Renal cortical epithelial cell (primary cell): ENCODE measurements around the gene CLEC16A. TPM values are rescaled to one million over a fixed set of nuclear protein-coding genes. Genes with fewer than 3 reads are reported as not detected.
"Not testable (repeated sequence)": the region's sequence is repeated elsewhere in the genome, so short reads cannot be mapped to it uniquely, and the experiment has no call there.

ENCODE experiments used
- DNase-seq: peaks from one replicate; pipeline ENCODE4 v3.0.0-alpha.2; 2011; ENCODE audit warnings: low read depth
- total RNA-seq: library from RNA; depleted of rRNA; stranded (reverse); fragments of >200 nt; gene quantifications from 2 replicates; pipeline ENCODE4 v1.2.3, GENCODE V29; 2014

The CLEC16A gene
- total RNA-seq, 1 donor from 2014 or later = 48.3 TPM

DNA sequence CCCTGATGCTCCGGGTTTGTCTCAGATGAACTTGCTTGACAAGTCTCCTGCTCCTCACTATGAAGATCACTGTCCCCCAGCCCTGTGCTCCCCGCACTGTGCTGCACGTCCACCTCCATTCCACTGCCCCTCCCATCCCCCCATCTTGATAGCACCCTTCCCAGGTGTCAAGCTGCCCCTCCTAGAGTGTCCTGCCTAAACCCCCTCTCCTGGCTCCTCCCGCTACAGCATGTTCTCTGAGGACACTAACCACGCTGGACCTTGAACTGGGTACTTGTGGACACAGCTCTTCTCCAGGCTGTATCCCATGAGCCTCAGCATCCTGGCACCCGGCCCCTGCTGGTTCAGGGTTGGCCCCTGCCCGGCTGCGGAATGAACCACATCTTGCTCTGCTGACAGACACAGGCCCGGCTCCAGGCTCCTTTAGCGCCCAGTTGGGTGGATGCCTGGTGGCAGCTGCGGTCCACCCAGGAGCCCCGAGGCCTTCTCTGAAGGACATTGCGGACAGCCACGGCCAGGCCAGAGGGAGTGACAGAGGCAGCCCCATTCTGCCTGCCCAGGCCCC is 20.6 kb upstream of the CLEC16A start:
- DNase-seq = peak; percentile 37

DNA sequence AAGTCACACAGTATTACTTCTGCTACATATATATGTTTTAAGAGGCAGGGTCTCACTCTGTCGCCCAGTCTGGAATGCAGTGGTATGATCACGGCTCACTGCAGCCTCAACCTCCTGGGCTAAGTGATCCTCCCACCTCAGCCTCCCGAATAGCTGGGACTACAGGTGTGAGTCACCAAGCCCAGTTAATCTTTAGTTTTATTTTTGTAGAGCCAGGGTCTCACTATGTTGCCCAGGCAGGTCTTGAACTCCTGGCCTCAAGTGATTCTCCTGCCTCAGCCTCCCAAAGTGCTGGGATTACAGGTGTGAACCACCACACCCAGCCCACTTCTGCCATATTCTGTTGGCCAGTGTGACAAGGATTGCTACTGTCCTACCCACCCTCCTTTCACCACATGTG is 19.1 kb upstream of the CLEC16A start:
- DNase-seq = not testable (repeated sequence)

DNA sequence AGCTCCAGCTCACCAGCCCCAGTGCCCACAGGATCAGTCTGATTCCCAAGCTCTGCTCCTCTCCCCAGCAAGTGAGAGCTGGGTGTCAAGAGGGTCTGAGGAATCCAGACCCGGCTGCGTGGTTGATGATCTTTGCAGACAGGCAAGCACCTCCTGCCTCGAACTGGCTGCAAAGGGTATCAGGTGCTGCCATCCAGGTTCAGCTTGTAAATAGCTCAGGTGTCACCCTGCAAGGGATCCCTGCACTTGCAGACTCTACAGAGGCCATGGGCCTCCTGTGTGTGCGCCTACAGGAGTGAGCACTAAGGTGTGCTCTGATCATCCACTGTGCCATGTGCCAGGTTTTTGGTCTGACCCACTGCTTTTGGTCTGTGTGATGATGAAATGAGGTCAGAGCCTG is 18.3 kb upstream of the CLEC16A start:
- DNase-seq = no peak

DNA sequence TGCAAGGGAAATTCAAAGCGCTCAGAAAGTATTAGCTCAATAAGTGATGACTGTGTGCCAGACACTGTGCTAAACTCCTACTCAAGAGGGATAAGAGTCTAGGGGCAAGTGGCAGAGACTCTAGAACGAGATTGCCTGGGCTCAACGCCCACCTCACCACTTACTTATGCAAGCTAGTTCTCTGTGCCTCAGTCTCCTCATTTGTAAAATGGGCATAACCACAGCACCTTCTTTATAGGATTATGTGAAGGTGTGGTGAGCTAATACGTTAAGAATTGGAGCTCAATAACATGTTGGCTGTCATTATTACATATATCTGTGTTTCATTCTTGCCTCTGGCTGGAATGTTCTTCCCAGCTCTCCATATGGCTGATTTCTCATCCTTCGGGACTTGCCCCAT is 17.5 kb upstream of the CLEC16A start:
- DNase-seq = no peak

DNA sequence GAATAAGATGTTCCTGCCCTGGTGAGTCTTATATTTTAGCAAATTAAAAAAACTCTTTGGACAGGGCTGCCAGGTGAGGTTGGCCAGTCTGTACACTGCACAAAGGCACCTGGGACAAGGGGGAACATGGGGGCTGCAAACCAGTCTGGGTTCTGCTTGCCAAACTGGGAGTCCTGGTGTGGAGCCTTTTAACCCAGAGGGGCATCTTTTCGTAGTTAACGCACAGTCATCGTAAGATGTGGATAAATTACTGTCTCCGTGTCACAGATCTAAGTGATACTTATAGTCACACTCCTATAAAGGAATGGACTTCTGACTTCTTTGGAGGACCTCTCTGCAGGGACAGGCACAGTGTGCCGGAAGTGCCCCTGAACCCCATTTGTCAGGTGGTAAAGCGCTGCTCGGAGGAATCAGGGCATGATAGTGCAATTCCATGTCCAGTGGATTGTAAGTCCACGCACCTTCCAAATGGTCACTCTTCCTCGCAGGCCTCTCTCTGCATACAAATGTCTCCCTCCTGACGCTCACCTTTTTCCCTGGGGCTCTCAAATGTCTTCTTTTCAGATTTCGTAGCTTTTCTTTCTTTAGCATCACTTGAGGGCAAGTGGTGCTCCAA is 16.8 kb upstream of the CLEC16A start:
- DNase-seq = no peak

DNA sequence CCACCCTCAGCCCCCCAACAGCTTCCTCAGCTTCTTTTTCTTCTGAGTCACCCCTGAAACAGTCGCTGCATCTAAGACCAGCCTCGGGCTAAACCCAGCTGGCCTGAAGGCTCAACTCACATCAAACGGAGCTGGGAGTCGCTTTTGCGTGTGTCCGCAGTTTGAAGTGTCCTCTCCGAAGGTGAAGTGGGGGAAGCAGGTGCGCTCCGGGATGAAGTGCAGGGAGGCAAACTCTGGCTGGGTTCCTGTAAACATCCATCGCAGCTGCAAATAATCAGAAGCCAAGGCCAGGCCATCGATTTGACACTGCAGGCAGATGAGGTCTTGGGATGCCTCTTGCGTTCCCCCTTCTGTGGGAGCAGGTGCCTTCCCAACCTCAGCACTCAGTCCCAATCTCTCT is 15.3 kb upstream of the CLEC16A start:
- not testable (repeated sequence) for DNase-seq

DNA sequence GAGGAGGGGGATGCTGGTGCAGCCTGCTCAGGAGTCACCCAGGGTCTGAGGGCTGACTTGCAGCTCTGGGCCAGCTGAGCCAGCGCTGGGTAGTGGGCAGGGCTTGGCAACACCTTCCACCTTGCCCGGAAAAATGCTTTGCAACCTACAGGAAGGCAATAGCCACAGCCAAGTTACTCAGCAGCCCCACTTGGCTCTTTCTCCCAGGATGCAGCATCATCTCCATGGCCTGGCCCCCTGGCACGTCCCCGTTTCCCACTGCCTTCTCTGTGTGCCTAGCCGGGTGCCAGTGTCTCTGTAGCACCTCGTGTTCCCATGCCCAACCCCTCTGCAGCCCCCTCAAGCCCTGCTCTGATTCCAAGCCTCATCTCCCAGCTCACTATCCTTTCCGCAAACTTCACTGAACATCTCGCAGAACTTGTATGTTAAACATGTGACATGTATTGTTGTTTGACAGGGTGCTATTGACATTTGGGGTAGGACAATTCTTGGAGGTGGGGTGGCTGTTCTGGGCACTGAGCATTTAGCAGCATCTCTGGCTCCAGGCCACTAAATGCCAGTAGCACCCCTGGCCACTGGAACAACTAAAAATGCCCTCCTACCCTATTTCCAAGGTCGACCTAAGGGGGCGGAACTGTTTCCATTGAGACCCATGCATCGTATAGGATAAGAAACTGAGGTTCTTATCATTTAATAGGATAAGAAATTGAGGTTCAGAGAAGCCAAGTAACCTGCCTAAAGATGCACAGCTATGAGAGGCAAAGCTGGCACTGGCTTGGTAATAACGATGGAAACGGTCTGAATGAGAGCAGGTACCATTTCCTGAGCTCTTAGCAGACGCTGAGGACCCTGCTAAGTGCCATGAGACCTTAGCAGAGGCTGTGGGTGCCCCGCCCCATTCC is 14.3 kb upstream of the CLEC16A start:
- DNase-seq = no peak

DNA sequence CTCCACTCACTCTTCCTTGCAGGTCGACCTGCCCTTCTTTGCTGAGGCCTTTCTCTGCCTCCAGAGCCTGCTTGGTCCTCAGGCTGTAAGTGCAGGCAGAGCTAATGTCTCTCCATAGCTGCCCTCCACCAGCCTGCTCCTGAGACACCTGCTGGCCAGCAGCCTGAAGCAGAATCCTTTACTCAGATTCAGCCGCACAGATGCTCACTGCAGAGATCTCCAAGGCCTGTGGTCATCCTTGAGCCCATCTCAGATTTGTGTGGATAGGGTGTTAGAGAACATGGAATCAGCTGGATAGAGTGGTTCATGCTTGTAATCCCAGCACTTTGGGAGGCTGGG is 13.6 kb upstream of the CLEC16A start:
- no peak for DNase-seq

DNA sequence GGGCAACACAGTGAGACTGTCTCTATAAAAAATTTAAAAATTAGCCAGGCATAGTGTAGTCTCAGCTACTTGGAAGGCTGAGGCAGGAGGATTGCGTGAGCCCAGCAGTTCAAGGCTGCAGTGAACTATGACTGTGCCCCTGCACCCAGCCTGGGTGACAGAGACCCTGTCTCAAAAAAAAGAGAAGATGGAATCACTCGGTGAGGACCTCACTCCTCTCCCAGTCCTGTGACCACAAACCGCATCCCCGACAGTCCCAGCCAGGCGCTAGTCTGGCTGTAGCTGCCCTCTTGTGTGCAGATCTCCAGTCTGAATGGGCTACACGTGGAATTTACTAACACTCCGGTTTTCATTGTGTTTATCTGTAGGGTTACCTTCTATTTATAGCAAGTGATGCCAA is 13.2 kb upstream of the CLEC16A start:
- DNase-seq = no peak

DNA sequence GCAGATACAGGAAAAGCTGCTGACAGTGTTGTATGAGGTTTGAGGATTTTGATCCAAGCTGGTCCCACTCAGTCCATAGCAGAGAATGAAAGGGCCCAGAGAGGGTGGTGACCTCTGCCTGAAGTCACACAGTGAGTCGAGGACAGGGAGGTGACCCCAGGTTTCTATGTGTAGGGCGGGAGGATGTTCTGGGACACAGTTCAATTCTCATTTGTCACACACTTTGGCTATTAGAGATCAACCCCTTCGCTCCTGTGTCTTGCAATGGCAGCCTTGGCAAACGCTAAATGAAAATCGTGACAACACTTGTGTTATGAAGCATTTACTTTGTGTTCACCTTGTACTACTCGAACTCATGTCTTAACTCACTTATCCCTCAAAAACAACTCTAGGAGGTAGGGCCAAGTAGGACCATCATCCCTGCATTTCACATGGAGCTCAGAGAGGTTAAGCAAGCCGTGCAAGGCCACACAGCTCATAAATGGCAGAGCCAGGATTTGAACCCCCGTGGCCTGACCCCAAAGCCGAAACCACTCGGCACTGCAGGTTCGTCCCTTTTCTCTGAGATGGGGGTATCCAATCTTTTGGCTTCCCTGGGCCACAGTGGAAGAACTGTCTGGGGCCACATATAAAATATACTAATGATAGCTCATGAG is 12.3 kb upstream of the CLEC16A start:
- DNase-seq = no peak

DNA sequence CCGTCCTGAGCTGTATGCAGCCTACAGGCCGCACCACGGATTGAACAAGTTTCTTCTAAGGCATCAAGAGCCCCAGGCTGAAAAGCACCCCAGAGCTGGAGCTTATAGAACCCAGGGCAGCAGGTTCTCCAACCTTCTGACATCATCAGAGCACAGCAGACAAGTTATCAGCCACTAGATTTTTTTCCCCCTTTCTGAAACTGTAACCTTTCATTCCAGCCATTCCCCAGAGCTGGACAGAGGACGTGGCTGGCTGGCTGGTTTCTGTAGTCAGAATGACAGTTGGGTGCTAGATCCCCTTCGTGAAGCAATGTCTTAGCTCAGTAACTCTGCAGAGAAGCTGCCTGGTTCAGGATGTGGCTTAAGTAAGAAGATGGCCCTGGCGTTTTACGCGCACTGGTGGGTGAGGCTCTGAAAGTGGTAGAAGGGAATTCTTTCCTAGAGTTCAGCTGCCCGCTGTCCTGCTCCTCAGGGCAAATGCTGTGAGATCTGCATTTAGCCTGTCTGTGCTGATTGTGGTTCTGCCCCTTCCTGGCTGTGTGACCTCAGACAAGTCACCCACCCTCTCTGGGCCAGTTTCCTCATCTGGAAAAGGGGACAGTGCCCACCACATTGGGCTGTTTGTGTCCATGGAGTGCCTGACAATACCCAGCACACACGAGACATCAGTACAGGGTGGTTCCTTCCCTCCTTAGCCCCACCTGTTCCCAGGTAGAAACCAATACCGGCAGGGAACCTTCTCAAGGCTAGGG is 11.2 kb upstream of the CLEC16A start:
- DNase-seq = no peak

DNA sequence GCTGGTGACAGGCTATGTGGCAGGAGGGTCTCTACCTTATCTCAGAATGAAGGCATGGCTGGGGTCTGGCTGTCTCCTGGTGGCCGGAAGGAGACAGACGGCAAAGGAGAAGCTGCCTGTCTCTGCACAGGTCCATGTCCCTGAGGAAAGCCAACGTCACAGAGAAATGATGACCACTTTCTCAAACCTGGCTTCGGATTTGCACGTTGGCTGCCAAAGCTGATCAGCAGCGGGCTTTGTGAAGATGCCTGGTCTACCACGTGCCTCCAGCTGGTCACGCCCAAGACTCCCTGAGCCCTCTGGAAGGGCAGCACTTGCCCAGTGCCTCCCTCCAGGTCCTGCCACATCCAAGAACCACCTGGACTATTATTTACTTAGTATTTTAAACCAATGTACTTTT is 10.5 kb upstream of the CLEC16A start:
- no peak for DNase-seq

DNA sequence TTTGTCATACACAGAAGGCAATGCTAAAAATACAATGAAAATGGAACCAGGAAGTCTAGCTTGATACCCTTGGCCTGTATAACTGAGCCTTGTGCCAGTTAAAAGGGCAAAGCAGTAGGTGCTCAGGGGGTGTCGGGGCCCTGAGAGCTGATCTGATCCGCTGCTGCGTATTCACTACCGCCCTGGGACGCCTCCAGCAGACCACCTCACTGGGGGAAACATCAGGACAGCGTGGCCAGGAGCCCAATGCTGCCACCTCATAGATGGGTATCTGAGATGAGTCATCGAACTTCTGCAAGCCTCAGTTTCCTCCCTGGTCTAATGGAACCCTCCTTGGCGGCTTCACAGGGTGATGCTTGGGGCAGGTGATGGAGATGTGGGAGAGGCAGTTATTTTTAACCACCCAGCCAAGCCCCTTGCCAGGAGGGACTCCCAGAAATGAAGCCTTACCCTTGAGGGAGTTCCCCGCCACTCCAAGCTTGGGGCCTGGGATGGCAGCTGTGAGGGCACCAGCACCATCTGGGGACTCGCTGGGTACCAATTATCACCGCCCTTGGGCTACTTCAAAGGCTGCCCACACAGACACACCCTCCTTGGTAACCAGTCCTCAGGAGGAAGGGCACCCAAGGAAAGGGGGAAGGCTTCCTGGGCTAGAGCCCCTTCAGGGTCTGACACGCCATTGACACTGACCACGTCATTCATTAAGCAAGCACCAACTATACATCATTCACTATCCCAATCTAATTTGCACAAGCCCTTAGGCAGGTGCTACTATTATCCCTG is 9.8 kb upstream of the CLEC16A start:
- DNase-seq = no peak

DNA sequence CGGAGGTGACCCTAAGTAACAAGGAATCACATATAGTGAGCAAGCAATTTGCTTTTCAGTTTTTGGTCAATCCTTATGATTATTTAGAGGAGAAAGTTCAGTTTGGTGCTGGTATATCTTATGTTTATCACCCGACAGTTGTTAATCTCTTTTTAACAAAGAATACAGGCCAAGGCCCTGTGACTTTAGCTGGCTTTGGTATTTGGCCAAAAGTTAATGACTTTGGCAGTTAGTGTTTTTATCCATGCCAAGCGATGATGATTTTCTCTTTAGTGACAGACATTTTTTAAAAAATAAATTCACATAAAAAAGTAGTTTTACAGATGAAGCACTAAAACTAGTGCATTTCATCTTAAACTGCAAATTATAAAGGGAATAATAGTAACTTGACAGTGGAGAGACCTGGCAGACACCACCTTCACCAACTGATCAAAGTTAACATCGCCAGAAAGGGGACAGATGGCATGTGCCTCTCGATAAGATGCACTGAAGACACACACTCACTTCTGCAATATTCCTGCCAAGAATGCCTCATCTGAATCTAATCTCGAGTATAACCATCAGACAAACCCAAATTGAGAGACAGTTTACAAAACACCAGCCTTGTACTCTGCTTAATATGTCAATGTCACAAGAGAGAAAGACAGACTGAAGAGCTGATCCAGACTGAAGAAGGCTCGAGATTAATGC is 9.0 kb upstream of the CLEC16A start:
- no peak for DNase-seq

DNA sequence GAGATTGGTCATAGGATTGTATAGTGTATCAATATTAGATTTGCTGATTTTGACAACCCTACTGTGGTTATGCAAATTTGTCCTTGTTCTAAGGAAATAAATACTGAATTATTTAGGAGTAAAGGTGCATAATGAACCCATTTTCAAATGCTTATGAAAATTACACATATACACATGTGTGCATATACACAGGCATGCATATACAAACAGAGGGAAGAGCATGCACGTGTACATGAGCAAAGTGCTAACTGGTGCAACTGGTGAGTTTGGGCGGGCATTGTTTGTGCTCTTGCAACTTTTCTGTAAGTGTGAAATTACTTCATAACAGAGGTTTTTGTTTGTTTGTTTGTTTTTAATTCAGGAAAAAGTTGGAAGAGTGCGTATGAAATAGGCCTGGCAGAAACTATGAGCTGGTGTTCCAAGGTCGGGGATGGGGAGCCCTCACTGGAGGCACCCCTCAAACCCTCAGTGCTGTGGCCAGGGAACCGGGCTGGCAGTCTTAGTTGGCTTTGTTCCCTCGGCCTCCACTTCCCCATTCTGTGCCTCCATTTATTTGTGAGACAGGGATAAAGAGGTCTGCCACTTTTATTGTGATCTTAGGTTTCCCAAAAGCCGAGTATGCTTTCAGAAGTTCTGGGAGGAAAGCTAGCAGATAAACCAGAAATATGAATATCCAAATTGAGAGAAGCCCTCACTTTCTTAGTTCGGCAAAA is 7.9 kb upstream of the CLEC16A start:
- DNase-seq = no peak

DNA sequence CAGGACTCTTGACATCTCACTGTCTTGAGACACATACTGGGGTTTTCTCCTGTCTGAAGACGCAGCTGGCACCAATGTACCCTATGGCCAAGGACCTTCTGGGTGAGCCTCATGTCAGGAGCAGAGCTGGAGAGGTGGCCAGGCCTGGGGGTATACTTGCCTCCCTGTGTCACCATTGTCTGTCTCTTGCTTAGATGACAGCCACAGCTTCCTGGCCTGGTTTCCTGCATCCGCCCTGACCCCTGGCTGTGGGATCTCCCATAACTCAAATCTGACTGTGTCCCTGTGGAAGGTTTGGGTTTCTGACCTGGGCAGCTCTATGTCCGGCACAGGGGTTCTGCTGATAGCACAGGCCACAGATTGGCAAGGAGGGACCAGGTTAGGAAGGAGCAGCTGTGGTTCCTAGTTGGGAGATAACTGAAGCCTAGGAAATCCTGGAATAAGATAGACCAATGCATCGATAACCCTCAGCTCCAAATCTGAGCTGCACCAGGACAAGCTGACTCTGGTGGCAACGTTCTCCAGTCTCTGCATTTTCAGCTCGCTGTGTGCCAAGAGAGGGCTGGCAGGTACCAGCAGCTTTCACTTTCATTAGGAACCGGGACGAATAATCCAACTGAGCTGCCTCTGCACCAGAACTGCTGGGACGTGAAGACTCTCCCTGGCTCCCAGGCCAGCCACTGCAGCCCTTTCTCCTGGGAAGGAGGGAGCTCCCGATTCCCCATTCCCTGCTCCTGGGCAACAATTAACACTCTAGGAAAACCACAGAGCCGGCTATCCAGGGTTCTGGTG is 7.1 kb upstream of the CLEC16A start:
- no peak for DNase-seq

DNA sequence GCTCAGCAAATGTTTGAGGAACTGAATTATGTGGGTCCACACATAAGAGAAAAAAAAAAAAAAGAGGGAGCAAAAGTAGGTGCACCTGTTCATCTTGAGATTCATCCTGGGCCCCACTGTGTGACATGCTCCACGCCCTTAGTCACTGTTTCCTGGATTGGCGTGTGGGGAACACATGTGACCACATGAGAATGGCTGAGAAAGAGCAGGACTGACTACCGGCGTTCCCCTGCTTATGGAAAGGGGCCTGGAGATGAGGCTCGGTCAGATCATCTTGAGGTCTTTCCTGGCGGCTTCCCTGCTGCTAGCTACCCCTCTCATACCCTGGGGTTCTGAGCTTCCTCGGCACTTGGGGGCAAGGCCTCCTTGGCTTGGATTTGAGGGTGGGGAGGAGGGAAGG is 6.0 kb upstream of the CLEC16A start:
- DNase-seq = no peak

DNA sequence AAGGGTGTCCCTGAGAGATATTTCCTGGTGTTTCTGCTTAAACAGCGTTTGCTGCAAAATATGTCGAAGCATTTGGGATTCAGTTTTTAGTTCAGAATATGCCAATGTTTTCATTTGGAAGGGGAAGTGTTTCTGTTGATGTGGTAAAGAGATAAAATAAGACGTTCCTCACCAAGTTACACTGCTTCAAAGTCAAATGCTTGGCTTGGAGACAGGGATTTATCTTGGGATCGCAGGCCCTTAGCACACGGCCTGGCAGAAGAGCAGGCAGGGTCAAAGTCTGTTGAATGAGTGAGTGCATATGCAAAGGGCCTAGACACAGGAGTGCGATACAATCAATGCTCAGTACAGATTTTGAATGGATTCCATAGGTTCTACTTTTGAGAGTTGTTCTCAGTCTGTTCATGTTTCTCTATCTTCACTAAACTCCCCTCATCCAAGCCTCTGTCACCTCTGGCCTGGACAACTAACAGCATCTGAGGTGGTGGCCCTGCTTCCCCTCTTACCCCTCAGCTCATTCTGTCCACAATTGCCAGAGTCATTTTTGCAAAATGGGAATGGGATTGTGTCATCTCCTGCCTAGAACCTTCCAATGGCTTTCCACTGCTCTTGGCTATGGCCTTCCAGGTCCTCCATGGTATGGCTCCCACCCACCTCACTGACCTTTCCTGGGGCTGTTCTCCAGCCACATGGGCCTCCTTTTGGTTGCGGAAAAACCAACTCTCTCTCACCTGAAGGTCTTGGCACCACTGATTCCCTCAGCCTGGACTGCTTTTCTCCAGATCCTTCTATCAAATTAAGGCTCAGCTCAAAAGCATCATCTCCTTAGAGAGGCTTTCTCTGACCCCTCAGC is 5.3 kb upstream of the CLEC16A start:
- no peak for DNase-seq
